ENCODE data around the gene UBR4. TPM values are rescaled to one million over a fixed set of nuclear protein-coding genes. Genes with fewer than 3 reads are reported as not detected.

The UBR4 gene
- polyA plus RNA-seq, 1 donor (not counting 4 experiments of a cell fraction or from before 2014, with no cell fraction given) = 39.0 TPM

- no peak overlapping the region for H2AFZ ChIP-seq (ENCODE audit: control insufficient read depth, low read length)
- no peaks in the 10 kb centered on the region for H3K9me3 ChIP-seq (ENCODE audit: control insufficient read depth, low read depth, low read length)
- no peaks in the 10 kb centered on the region for H4K20me1 ChIP-seq (ENCODE audit: control insufficient read depth, extremely low read depth, insufficient read depth, low read length)
- no peaks in the 10 kb centered on the region for H3K27me3 ChIP-seq (ENCODE audit: control insufficient read depth, extremely low read depth, insufficient read depth, low read length)
- FAIRE-seq (no peak), DNase-seq (ENCODE audit: low read depth, low spot score) (no peak)
- dilution Hi-C loops (cut with MboI; ENCODE audit: extremely low pct_ligation_motif_present, low sequenced_read_pairs) = no loop called here
- H3K4me1 ChIP-seq (ENCODE audit: control insufficient read depth, extremely low read depth, insufficient read depth, low read length) = no peaks in the 10 kb centered on the region
- H3K36me3 ChIP-seq (ENCODE audit: control insufficient read depth in 2 of 2, extremely low read depth in 1 of 2, insufficient read depth in 2 of 2, low read length in 2 of 2) = peaks cover 49 to 70% of the 10 kb centered on the region in 2 experiments
- H3K4me3 ChIP-seq (ENCODE audit: control insufficient read depth in 2 of 3, extremely low read depth in 1 of 3, insufficient read depth in 2 of 3, low read depth in 1 of 3, low read length in 3 of 3) = no peak overlapping the region
- H3K27ac ChIP-seq (ENCODE audit: control insufficient read depth, insufficient read depth, low read length) = no peak overlapping the region
- no peaks in the 10 kb centered on the region for H3K79me2 ChIP-seq (ENCODE audit: control insufficient read depth, insufficient read depth, low read length)
- H3K9me1 ChIP-seq (ENCODE audit: control insufficient read depth, extremely low read depth, insufficient read depth, low read length) = no peaks in the 10 kb centered on the region
- TF ChIP-seq CTCF (optimal IDR thresholded peaks at IDR 0.05 in 1 of 3, IDR thresholded peaks at IDR 0.05 in 1 of 3, conservative IDR thresholded peaks at IDR 0.05 in 1 of 3; ENCODE audit: extremely low read depth in 1 of 3, insufficient read depth in 2 of 3, low read length in 3 of 3) (no peak), EZH2 (IDR thresholded peaks at IDR 0.05; ENCODE audit: low read length) (no peak)
- H3K4me2 ChIP-seq (ENCODE audit: control insufficient read depth, extremely low read depth, insufficient read depth, low read depth, low read length) = no peak overlapping the region
- H3K9ac ChIP-seq (ENCODE audit: control insufficient read depth, extremely low read depth, insufficient read depth, low read length) = no peak overlapping the region
These were observed 46.8 kb downstream of the UBR4 start for GRCh38 chr1:19163261-19163660.

GRCh38 chr1:19160831-19161230, 49.2 kb downstream of the UBR4 start:
- Histone ChIP-seq H3K36me3 (ENCODE audit: control insufficient read depth in 2 of 2, extremely low read depth in 1 of 2, insufficient read depth in 2 of 2, low read length in 2 of 2) (peaks cover 51 to 77% of the 10 kb centered on the region in 2 experiments), H3K79me2 (ENCODE audit: control insufficient read depth, insufficient read depth, low read length) (no peaks in the 10 kb centered on the region)
- FAIRE-seq = no peak

More at GRCh38 chr1:19160831-19161230, 49.2 kb downstream of the UBR4 start:
- H3K4me2 ChIP-seq (ENCODE audit: control insufficient read depth, extremely low read depth, insufficient read depth, low read depth, low read length) = no peak overlapping the region
- H3K4me1 ChIP-seq (ENCODE audit: control insufficient read depth, extremely low read depth, insufficient read depth, low read length) = no peaks in the 10 kb centered on the region
- no peak for DNase-seq (ENCODE audit: low read depth, low spot score)
- no peak overlapping the region for H3K27ac ChIP-seq (ENCODE audit: control insufficient read depth, insufficient read depth, low read length)
- no peak overlapping the region for H3K4me3 ChIP-seq (ENCODE audit: control insufficient read depth in 2 of 3, extremely low read depth in 1 of 3, insufficient read depth in 2 of 3, low read depth in 1 of 3, low read length in 3 of 3)
- H2AFZ ChIP-seq (ENCODE audit: control insufficient read depth, low read length) = no peak overlapping the region
- no peak for TF ChIP-seq EZH2 (IDR thresholded peaks at IDR 0.05; ENCODE audit: low read length)
- no peak for TF ChIP-seq CTCF (optimal IDR thresholded peaks at IDR 0.05 in 1 of 3, IDR thresholded peaks at IDR 0.05 in 1 of 3, conservative IDR thresholded peaks at IDR 0.05 in 1 of 3; ENCODE audit: extremely low read depth in 1 of 3, insufficient read depth in 2 of 3, low read length in 3 of 3)
- no peaks in the 10 kb centered on the region for H3K27me3 ChIP-seq (ENCODE audit: control insufficient read depth, extremely low read depth, insufficient read depth, low read length)
- dilution Hi-C loops (cut with MboI; ENCODE audit: extremely low pct_ligation_motif_present, low sequenced_read_pairs) = no loop called here
- H4K20me1 ChIP-seq (ENCODE audit: control insufficient read depth, extremely low read depth, insufficient read depth, low read length) = no peaks in the 10 kb centered on the region
- no peak overlapping the region for H3K9ac ChIP-seq (ENCODE audit: control insufficient read depth, extremely low read depth, insufficient read depth, low read length)
- no peaks in the 10 kb centered on the region for H3K9me3 ChIP-seq (ENCODE audit: control insufficient read depth, low read depth, low read length)
- H3K9me1 ChIP-seq (ENCODE audit: control insufficient read depth, extremely low read depth, insufficient read depth, low read length) = no peaks in the 10 kb centered on the region

Measured in keratinocyte (primary cell).